Measurements from ENCODE around the gene NECAB3.

NECAB3 gene

DNA sequence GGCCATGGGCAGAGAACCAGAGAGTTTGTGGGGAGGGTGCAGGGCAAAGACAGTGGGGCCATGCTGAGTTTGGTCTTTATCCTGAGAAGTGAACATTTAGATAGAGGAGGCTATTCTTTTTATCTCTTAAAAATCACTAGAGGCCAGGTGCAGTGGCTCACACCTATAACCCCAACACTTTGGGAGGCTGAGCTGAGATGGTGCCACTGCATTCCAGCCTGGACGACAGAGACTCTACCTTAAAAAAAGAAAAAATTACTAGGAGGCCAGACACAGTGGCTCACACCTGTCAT lies 37.2 kb upstream of the NECAB3 start:
- Histone ChIP-seq H3K9me2 (ENCODE audit: low read depth, low read length) (no peaks in the 10 kb centered on the region), H3K9me3 (ENCODE audit: low read length) (no peaks in the 10 kb centered on the region), H3K4me3 (ENCODE audit: low read depth, low read length, poor library complexity, severe bottlenecking) (no peak overlapping the region), H3K4me2 (ENCODE audit: low read length) (no peak overlapping the region), H3K27ac (ENCODE audit: low read depth, low read length, poor library complexity, severe bottlenecking) (no peak overlapping the region), H4K20me1 (ENCODE audit: insufficient read depth, low read length) (no peaks in the 10 kb centered on the region), H3K36me3 (ENCODE audit: insufficient read depth, low read length) (peaks cover 60% of the 10 kb centered on the region), H2AFZ (ENCODE audit: low read length) (no peak overlapping the region), H3K27me3 (ENCODE audit: insufficient read depth, low read length) (no peaks in the 10 kb centered on the region), H3K4me1 (ENCODE audit: insufficient read depth, low read length, severe bottlenecking) (no peaks in the 10 kb centered on the region), H3K79me2 (ENCODE audit: insufficient read depth, low read length) (no peaks in the 10 kb centered on the region), H3K9ac (ENCODE audit: low read length) (no peak overlapping the region), H3F3A (ENCODE audit: insufficient read depth, low read length) (no peaks in the 10 kb centered on the region)
- TF ChIP-seq, protein P1, sequence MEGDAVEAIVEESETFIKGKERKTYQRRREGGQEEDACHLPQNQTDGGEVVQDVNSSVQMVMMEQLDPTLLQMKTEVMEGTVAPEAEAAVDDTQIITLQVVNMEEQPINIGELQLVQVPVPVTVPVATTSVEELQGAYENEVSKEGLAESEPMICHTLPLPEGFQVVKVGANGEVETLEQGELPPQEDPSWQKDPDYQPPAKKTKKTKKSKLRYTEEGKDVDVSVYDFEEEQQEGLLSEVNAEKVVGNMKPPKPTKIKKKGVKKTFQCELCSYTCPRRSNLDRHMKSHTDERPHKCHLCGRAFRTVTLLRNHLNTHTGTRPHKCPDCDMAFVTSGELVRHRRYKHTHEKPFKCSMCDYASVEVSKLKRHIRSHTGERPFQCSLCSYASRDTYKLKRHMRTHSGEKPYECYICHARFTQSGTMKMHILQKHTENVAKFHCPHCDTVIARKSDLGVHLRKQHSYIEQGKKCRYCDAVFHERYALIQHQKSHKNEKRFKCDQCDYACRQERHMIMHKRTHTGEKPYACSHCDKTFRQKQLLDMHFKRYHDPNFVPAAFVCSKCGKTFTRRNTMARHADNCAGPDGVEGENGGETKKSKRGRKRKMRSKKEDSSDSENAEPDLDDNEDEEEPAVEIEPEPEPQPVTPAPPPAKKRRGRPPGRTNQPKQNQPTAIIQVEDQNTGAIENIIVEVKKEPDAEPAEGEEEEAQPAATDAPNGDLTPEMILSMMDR (IDR thresholded peaks at IDR 0.05; ENCODE audit: low read length): no peak
- no peak for TF ChIP-seq EZH2 (IDR thresholded peaks at IDR 0.05; ENCODE audit: borderline replicate concordance, low read length)

DNA sequence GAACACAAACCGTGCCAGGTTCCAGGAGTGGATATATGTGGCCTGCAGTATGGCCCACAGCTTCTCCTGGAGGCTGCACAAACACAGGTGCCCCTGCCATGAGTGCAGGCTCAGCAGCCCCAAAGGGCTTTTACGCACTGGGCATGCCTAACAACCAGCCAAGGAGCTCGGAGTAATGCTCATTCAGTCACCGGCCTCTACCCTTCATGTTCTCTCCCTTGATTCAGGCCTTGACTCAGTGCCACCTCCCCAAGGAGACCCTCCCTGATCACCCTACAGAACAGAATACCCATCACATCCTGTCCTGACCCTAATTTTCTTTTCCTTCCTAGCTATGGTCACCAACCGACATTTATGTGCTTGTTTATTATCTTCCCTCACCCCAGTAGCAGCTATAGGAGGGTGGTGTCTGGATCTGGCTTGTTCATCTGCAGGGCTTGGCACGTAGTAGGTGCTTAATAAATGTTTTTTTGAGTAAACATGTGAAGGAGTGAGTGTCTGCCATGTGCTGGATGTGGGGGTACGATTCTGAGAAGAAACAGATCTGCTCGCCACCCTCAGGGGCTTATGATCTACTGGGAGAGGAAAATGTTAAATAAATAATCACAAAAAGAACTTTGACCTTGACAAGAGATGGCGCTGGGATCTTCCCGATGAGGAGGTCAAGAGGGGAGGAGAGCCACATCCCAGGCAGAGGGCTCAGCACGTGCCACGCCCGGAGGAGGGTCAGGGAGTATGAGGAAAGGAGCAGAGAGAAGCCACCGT lies 36.6 kb upstream of the NECAB3 start:
- no peak overlapping the region for H3K9ac ChIP-seq (ENCODE audit: low read length)

DNA sequence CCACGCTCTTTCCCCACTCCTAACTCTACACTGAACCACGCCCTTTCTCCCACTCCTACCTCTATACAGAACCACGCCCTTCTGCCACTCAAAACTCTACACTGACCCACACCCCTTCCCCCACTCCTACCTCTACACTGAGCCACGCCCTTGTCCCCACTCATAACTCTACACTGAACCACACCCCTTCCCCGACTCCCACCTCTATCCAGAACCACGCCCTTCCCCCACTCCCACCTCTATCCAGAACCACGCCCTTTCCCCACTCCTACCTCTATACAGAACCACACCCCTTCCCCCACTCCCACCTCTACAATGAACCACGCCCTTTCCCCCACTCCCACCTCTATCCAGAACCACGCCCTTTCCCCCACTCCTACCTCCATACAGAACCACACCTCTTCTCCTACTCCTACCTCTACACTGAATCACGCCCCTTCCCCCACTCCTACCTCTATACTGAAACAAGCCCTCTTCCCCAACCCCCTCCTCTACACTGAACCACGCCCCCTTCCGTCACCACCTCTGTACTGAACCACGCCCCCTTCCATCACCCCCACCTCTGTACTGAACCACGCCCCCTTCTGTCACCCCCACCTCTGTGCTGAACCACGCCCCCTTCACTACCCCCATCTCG lies 35.8 kb upstream of the NECAB3 start:
- Histone ChIP-seq H4K20me1 (ENCODE audit: insufficient read depth, low read length) (no peaks in the 10 kb centered on the region), H3K36me3 (ENCODE audit: insufficient read depth, low read length) (peaks cover 64% of the 10 kb centered on the region), H3F3A (ENCODE audit: insufficient read depth, low read length) (no peaks in the 10 kb centered on the region), H3K27me3 (ENCODE audit: insufficient read depth, low read length) (no peaks in the 10 kb centered on the region), H3K4me3 (ENCODE audit: low read depth, low read length, poor library complexity, severe bottlenecking) (no peak overlapping the region), H3K9me2 (ENCODE audit: low read depth, low read length) (no peaks in the 10 kb centered on the region), H3K4me2 (ENCODE audit: low read length) (no peak overlapping the region), H3K4me1 (ENCODE audit: insufficient read depth, low read length, severe bottlenecking) (no peaks in the 10 kb centered on the region), H3K9ac (ENCODE audit: low read length) (no peak overlapping the region), H3K27ac (ENCODE audit: low read depth, low read length, poor library complexity, severe bottlenecking) (no peak overlapping the region), H2AFZ (ENCODE audit: low read length) (no peak overlapping the region), H3K9me3 (ENCODE audit: low read length) (no peaks in the 10 kb centered on the region), H3K79me2 (ENCODE audit: insufficient read depth, low read length) (no peaks in the 10 kb centered on the region)
- TF ChIP-seq, protein P1 (IDR thresholded peaks at IDR 0.05; ENCODE audit: low read length): no peak
- no peak for TF ChIP-seq EZH2 (IDR thresholded peaks at IDR 0.05; ENCODE audit: borderline replicate concordance, low read length)

More for the DNA sequence above, 36.6 kb upstream of the NECAB3 start:
- Histone ChIP-seq H3K79me2 (ENCODE audit: insufficient read depth, low read length) (no peaks in the 10 kb centered on the region), H3K9me2 (ENCODE audit: low read depth, low read length) (no peaks in the 10 kb centered on the region), H3K9me3 (ENCODE audit: low read length) (no peaks in the 10 kb centered on the region), H4K20me1 (ENCODE audit: insufficient read depth, low read length) (no peaks in the 10 kb centered on the region), H3K4me1 (ENCODE audit: insufficient read depth, low read length, severe bottlenecking) (no peaks in the 10 kb centered on the region), H3K27ac (ENCODE audit: low read depth, low read length, poor library complexity, severe bottlenecking) (no peak overlapping the region), H3F3A (ENCODE audit: insufficient read depth, low read length) (no peaks in the 10 kb centered on the region), H3K36me3 (ENCODE audit: insufficient read depth, low read length) (peaks cover 64% of the 10 kb centered on the region), H3K4me3 (ENCODE audit: low read depth, low read length, poor library complexity, severe bottlenecking) (no peak overlapping the region), H3K4me2 (ENCODE audit: low read length) (no peak overlapping the region), H2AFZ (ENCODE audit: low read length) (no peak overlapping the region), H3K27me3 (ENCODE audit: insufficient read depth, low read length) (no peaks in the 10 kb centered on the region)
- TF ChIP-seq, protein P1 (IDR thresholded peaks at IDR 0.05; ENCODE audit: low read length): no peak
- no peak for TF ChIP-seq EZH2 (IDR thresholded peaks at IDR 0.05; ENCODE audit: borderline replicate concordance, low read length)
